ENCODE data around the gene CNBP. TPM values are rescaled to one million over a fixed set of nuclear protein-coding genes. Genes with fewer than 3 reads are reported as not detected.

The CNBP gene
- total RNA-seq, 1 experiment from 2014 or later, result 267 TPM

DNA sequence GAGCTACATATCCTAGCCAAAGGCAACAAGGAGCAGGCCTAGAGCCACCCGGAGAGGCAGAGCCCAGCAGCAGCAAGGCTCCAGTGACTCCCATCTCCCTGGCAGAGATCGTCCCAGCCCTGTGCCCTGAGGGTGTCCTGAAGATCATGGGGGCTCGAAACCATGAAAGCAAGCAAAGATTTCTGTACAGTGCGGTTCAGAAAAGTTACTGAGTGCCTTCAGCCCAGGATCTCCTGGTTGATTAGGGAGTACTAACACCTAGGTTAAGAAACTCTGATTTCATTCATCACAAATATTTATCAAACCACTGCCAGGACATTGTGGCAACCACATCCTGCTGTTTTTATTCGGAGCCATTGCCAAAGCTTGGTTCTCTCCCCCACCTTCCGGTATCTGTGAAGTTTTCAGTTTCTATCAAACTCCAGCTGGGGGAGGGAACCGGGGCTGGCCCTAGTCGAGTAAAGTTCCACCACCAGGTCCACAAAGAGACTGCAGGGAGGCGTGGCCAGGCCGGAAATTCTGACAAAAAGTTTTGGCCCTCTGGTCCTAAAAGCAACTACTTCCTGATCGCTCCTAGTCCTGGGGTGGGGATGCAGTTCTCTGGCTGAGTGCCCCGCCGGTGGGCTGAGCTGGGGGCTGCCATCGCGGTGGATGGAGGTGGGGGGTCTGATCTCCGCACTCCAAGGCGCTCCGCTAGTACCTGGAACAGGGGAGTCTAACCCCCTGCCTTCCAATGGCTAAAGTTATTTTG is 63.3 kb downstream of the CNBP start:
- ATAC-seq (peak; percentile 57), DNase-seq (peak; percentile 88)
- intact Hi-C loops (cut with micrococcal nuclease), result loop anchor here (2.0 kb wide), 2 partner anchors 68 to 128 kb away; partner anchors contain the start of gene COPG1
- CTCF ChIA-PET, result no interaction called here
- BruUV-seq (replicated peaks), result TSS peak; percentile 97
- peak overlapping the region; percentile 65 for H2AFZ ChIP-seq (ENCODE audit: low read length)
- no peaks in the 10 kb centered on the region for H3K9me3 ChIP-seq (ENCODE audit: low read length)
- no peaks in the 10 kb centered on the region for H3F3A ChIP-seq (ENCODE audit: low read length, unreplicated experiment)
- TF ChIP-seq EZH2phosphoT487 (IDR thresholded peaks at IDR 0.05; ENCODE audit: borderline replicate concordance, low read length) (no peak), EZH2 (IDR thresholded peaks at IDR 0.05; ENCODE audit: low read length, unreplicated experiment) (no peak), CTCF (conservative IDR thresholded peaks at IDR 0.05; ENCODE audit: low read depth, low read length) (no peak)
- POLR2A ChIA-PET (ENCODE audit: unreplicated experiment), result interaction anchor here (0.7 kb wide), 1 partner anchor 23 kb away, joined by 3 read pairs; no protein-coding TSS in a partner anchor
- no peaks in the 10 kb centered on the region for H4K20me1 ChIP-seq (ENCODE audit: low read length)
- no peaks in the 10 kb centered on the region for H3K36me3 ChIP-seq (ENCODE audit: low read depth, low read length)
- peak overlapping the region; percentile 74 for H3K9ac ChIP-seq (ENCODE audit: low read length)
- H3K4me3 ChIP-seq (ENCODE audit: low read length), result peak overlapping the region; percentile 75
- H3K4me1 ChIP-seq (ENCODE audit: insufficient read depth, low read length), result peaks cover 16% of the 10 kb centered on the region
- H3K79me2 ChIP-seq (ENCODE audit: low read length), result peaks cover 33% of the 10 kb centered on the region
- H3K4me2 ChIP-seq (ENCODE audit: low read length), result peak overlapping the region; percentile 87
- peak overlapping the region; percentile 83 for H3K27ac ChIP-seq (ENCODE audit: low read length)
- H3K27me3 ChIP-seq (ENCODE audit: low read length), result no peaks in the 10 kb centered on the region
- no peaks in the 10 kb centered on the region for H3K9me2 ChIP-seq (replicated peaks; ENCODE audit: low read length)

DNA sequence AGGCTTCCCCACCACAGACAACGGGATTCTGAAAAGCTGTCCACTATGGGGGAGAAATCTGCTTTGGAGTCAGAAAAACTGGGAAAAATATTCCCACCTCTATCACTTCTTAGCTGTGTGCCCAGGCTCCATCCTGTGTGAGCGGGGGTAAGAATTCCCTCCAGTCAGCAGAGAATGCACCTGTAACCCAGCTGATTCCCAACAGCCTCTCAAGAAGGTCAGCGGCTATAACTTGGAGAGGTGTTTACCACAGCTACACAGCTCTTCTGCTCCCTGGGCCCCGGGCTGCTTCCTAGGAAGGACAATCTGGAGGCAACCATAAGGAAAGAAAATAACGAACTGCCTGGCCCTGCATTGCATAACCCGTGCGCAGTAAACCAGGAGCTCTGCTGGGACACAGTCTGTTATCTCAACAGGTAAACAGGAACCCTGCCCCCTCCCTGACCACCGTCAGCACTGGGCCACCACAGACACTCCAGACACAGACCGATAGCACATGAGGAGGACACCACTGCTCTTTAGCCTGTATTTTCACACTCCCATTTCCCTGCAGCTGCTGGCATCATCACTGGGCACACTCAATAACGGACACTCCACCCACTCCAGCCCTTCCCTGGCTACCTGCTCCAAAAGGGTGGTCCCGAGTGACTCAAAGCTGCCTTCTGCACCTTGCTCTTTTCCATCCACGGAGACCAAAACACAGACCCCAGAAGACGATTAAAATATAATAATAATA is 64.2 kb downstream of the CNBP start:
- peaks cover 33% of the 10 kb centered on the region for H3K79me2 ChIP-seq (ENCODE audit: low read length)
- POLR2A ChIA-PET (ENCODE audit: unreplicated experiment), result interaction anchor here (0.6 kb wide), 1 partner anchor 135 kb away, joined by 3 read pairs; no protein-coding TSS in a partner anchor

More for the DNA sequence above, 64.2 kb downstream of the CNBP start:
- peak overlapping the region; percentile 83 for H3K27ac ChIP-seq (ENCODE audit: low read length)
- H3F3A ChIP-seq (ENCODE audit: low read length, unreplicated experiment), result no peaks in the 10 kb centered on the region
- H3K9me3 ChIP-seq (ENCODE audit: low read length), result no peaks in the 10 kb centered on the region
- no peaks in the 10 kb centered on the region for H3K36me3 ChIP-seq (ENCODE audit: low read depth, low read length)
- H3K9me2 ChIP-seq (replicated peaks; ENCODE audit: low read length), result no peaks in the 10 kb centered on the region
- peak overlapping the region; percentile 74 for H3K9ac ChIP-seq (ENCODE audit: low read length)
- H3K4me1 ChIP-seq (ENCODE audit: insufficient read depth, low read length), result peaks cover 16% of the 10 kb centered on the region
- H3K4me3 ChIP-seq (ENCODE audit: low read length), result peak overlapping the region; percentile 75
- ATAC-seq (peak; percentile 3; the same call in 1 of the 2 replicates), DNase-seq (peak; percentile 8)
- intact Hi-C loops (cut with micrococcal nuclease), result loop anchor here (2.0 kb wide), 2 partner anchors 67 to 129 kb away; partner anchors contain the start of gene COPG1
- CTCF ChIA-PET, result no interaction called here
- no peak overlapping the region for H2AFZ ChIP-seq (ENCODE audit: low read length)
- TF ChIP-seq EZH2 (IDR thresholded peaks at IDR 0.05; ENCODE audit: low read length, unreplicated experiment) (no peak), CTCF (conservative IDR thresholded peaks at IDR 0.05; ENCODE audit: low read depth, low read length) (no peak), EZH2phosphoT487 (IDR thresholded peaks at IDR 0.05; ENCODE audit: borderline replicate concordance, low read length) (no peak)
- no peaks in the 10 kb centered on the region for H4K20me1 ChIP-seq (ENCODE audit: low read length)
- no peaks in the 10 kb centered on the region for H3K27me3 ChIP-seq (ENCODE audit: low read length)
- BruUV-seq (replicated peaks), result no TSS peak
- H3K4me2 ChIP-seq (ENCODE audit: low read length), result peak overlapping the region; percentile 87
